NCI-H1417 (cell line): ENCODE results near the gene HLA-F.

Experiments used
- DNase-seq, 3 experiments: peaks; one replicate each; lab custom pipeline; 2025; lab: John Stamatoyannopoulos, UW

Gene HLA-F

GRCh38 chr6:29723262-29723665, at the start of gene HLA-F:
Gene HLA-F, plus strand, starts transcription at chr6:29723434. Its CDS starts 30 bp downstream, at chr6:29723464.
- DNase-seq = peak in 1 of 3 experiments; percentile 17

- DNase-seq = no peak
Observed at GRCh38 chr6:29674008-29674407, 49.2 kb upstream of the HLA-F start.

- no peak for DNase-seq
Observed at GRCh38 chr6:29675561-29675960, 47.7 kb upstream of the HLA-F start.

- peak in 1 of 3 experiments; percentile 6 for DNase-seq
Observed at GRCh38 chr6:29676981-29677601, 46.1 kb upstream of the HLA-F start.

GRCh38 chr6:29678114-29678513, 45.1 kb upstream of the HLA-F start:
- DNase-seq = no peak

GRCh38 chr6:29679962-29680361, 43.3 kb upstream of the HLA-F start:
- DNase-seq = no peak

GRCh38 chr6:29680416-29680815, 42.8 kb upstream of the HLA-F start:
- DNase-seq = no peak

GRCh38 chr6:29680904-29681303, 42.3 kb upstream of the HLA-F start, which contains the start of gene ZFP57:
Gene ZFP57, minus strand, starts transcription at chr6:29681152. Its CDS starts 4,149 bp downstream, at chr6:29677003.
- no peak for DNase-seq

- DNase-seq = no peak
Observed at GRCh38 chr6:29681811-29682210, 41.4 kb upstream of the HLA-F start.

- DNase-seq = no peak
Observed at GRCh38 chr6:29685718-29686326, 37.4 kb upstream of the HLA-F start.

- DNase-seq = no peak
Observed at GRCh38 chr6:29694637-29695036, 28.6 kb upstream of the HLA-F start.

GRCh38 chr6:29696147-29697125, 26.8 kb upstream of the HLA-F start:
- peak in 1 of 3 experiments; percentile 3 for DNase-seq

- DNase-seq = peak in 1 of 3 experiments; percentile 18
Observed at GRCh38 chr6:29702519-29703103, 20.6 kb upstream of the HLA-F start.

GRCh38 chr6:29705389-29706231, 17.6 kb upstream of the HLA-F start:
- DNase-seq = peak; percentile 3 to 58 (median 6)

GRCh38 chr6:29708432-29709179, 14.6 kb upstream of the HLA-F start:
- DNase-seq = no peak

- no peak for DNase-seq
Observed at GRCh38 chr6:29709188-29709587, 14.0 kb upstream of the HLA-F start.

GRCh38 chr6:29710281-29710941, 12.8 kb upstream of the HLA-F start:
- DNase-seq = no peak

- DNase-seq = no peak
Observed at GRCh38 chr6:29720863-29721262, 2.4 kb upstream of the HLA-F start.

- no peak for DNase-seq
Observed at GRCh38 chr6:29723666-29724588, 693 bp downstream of the HLA-F start.
